Activated CD4-positive, alpha-beta T cell treated with anti-CD3 and anti-CD28 coated beads for 4 hours (primary cell): Measurements from ENCODE around the gene CNGA2.

Experiments
- DNase-seq, 2 donors: peaks; one replicate each; pipeline ENCODE4 v3.0.0-alpha.2; 2020

CNGA2 gene

GRCh38 chrX:151753313-151754046 is 18.9 kb downstream of the CNGA2 start:
- no peak for DNase-seq

- DNase-seq = no peak
Observed at GRCh38 chrX:151754047-151754429, 19.5 kb downstream of the CNGA2 start.

- no peak for DNase-seq
Observed at GRCh38 chrX:151754641-151755215, 20.2 kb downstream of the CNGA2 start.

- DNase-seq = no peak
Observed at GRCh38 chrX:151759041-151759708, 24.6 kb downstream of the CNGA2 start.

DNA sequence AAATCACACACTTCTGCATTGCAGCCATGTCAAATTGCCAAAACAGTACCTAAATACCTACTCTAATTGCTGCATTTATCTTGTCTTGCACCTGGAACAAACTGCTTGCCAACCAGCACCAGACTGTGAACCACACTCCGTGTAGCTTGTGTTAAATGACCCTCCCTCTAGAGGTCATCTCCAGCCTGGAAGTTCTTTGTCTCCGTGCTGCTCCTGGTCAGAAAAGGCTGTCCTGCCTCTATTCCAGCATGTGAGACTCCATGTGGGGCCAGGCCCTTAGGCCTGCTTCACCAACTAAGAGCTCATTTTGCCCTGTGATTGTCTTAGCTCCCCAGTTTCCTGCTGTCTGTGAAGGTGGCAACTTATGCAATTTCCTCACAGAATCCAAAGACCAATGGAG is 28.3 kb downstream of the CNGA2 start:
- DNase-seq = no peak

GRCh38 chrX:151763711-151764110 is 29.2 kb downstream of the CNGA2 start:
- DNase-seq = no peak

DNA sequence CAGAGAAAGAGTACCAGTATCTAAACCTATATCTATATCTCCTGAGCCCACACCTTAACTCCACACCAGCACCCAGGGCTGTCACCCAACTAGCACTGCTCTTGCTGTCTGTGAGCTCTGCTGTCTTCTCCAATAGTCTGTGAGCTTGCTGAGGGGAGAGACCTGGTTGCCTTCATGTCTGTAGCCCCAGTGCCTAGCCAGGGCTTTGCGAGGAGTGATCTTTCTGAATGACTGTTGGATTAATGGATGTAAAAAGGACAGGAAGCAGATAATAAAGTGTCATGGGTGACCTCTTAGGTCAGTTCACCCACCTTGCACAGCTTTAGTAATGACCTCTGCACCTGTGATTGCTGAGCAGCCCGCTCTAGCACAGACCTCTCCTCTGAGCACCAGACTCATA is 30.5 kb downstream of the CNGA2 start:
- no peak for DNase-seq

- no peak for DNase-seq
Observed at GRCh38 chrX:151771726-151772125, 37.2 kb downstream of the CNGA2 start.

DNA sequence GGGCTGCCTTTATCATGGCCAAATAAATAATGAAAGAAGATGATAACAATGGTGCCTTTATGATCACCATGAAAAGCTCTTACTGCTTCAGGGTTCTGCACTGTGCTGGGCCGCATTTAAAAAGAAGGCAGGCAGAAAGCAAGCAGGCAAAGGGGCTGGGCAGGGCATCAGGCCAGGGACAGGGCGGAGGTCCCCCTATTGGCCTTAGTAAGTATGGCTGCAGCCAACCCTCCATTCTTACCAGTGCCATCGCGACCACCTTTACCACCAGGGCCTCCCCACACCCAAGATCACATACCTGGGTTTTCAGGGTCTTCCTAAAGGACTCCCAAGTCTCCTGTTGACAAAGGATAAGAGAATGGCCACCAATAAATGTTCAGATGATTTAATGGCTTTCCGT is 38.9 kb downstream of the CNGA2 start:
- DNase-seq = no peak

GRCh38 chrX:151774421-151774820 is 39.9 kb downstream of the CNGA2 start:
- DNase-seq = no peak

DNA sequence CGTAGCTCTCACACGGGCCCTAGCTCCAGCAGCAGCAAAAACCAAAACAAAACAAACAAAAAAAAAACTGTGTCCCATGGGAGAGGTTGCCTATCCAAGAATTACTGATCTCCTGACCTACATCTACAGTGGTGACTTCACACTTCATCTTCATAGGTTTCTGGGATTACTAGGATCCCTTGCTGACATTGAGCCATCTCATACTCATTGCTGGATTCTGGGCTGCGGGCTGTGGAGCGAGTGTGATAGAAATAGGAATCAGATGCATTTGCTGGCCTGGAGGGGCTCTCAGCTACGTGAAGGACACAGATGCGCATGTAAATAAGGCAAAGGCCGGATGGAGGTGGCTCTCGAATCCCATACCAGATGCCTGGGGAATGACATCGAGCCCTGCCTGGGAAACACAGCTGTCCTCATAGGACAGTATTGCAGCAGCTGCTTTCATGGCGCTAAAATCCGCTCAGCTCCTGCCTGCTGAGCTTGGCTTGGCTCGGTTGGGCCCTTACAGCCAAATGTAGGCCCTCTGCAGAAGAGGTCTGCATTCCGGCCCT is 41.7 kb downstream of the CNGA2 start:
- no peak for DNase-seq

GRCh38 chrX:151776936-151777335 is 42.4 kb downstream of the CNGA2 start:
- no peak for DNase-seq

GRCh38 chrX:151779258-151779657 is 44.7 kb downstream of the CNGA2 start:
- DNase-seq = no peak

GRCh38 chrX:151780621-151781020 is 46.1 kb downstream of the CNGA2 start:
- no peak for DNase-seq

- no peak for DNase-seq
Observed at GRCh38 chrX:151789179-151789800, 54.7 kb downstream of the CNGA2 start.

DNA sequence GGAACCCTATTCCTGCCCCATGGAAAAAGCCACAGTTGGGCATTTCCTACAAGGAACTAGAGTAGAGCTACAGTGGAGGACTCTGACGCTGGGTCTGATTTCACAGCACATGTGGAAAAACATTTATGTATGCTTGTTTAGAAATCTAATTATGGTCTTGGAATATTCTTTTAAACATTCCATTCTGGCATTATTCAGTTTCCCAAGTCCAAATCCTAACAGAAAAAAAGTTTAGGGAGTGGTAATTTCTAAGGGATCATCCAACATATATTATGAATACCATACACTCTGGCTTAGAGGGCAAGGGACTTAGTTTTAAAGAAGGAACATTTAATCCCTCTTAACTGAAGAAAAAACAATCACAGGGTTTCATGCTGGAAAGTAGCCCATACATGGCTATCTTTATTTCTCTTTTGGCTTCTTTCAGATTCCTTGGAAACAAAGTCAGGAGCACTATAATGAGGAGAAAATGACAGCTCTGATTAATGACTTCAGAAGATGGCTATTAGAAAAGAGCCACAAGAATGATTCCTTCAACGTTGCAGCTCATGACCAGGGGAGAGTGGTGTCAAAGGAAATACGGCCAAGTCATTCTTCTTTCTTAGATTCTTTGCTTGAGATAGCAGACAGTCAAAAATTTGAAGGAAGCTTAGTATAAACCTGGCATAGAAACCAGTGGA is 56.1 kb downstream of the CNGA2 start:
- no peak for DNase-seq

DNA sequence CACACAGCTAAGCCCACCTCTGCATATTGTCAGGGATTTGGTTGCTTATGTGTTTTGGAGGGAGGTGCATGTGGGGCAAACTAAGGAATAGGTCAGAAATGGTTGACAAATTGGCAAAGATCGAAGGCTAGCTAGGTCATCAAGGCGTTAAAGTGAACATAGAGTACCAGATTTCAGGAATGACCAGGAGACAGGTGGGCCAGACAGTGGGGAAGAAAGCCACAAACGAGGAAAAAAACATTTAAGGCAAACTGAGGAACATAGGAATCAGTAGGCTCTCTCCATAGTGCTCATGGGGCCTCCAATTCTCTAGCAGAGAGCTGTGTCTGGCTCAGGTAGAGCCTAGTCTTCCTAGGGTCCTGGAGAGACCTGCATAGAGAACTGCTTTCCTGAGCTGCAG is 57.4 kb downstream of the CNGA2 start:
- DNase-seq = no peak

DNA sequence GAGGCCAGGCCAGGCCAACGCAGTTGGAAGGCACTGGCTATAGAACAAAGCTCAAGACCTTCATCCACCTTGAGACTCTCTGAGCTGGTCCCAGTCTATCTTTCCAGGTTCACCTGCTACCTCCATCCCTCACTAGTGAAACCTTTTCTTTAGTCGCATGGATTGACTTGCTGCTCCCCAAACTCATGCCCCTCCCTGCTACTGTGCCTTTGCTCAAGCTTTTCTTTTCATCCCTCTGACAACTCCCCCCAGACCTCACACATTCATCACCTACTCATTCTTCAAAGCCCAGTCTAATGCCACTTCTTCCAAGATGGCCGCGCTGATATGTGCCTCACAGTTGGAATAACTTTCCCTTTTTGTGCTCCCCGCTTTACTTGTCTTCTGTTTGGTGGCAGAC is 58.0 kb downstream of the CNGA2 start:
- no peak for DNase-seq

- no peak for DNase-seq
Observed at GRCh38 chrX:151793886-151794285, 59.3 kb downstream of the CNGA2 start.
